ENCODE measurements around the gene CD1E.

The CD1E gene

GRCh38 chr1:158354255-158354654 lies 561 bp downstream of the CD1E start:
- TF ChIP-seq CTCF (IDR thresholded peaks at IDR 0.05) = no peak
- H3K4me3 ChIP-seq = no peak overlapping the region
- no peaks in the 10 kb centered on the region for H3K4me1 ChIP-seq
- H3K27ac ChIP-seq = no peak overlapping the region
- no peaks in the 10 kb centered on the region for H3K9me3 ChIP-seq
- H3K27me3 ChIP-seq = no peaks in the 10 kb centered on the region
- intact Hi-C loops (cut with DNase I; ENCODE audit: low total_unique reads) = no loop called here
- no peaks in the 10 kb centered on the region for H3K36me3 ChIP-seq
- DNase-seq = no peak

GRCh38 chr1:158355773-158356285 lies 2.1 kb downstream of the CD1E start:
- intact Hi-C loops (cut with DNase I; ENCODE audit: low total_unique reads) = no loop called here
- H3K27ac ChIP-seq = no peak overlapping the region
- DNase-seq = no peak
- H3K36me3 ChIP-seq = no peaks in the 10 kb centered on the region
- no peak for TF ChIP-seq CTCF (IDR thresholded peaks at IDR 0.05)
- H3K27me3 ChIP-seq = no peaks in the 10 kb centered on the region
- no peaks in the 10 kb centered on the region for H3K9me3 ChIP-seq
- H3K4me1 ChIP-seq = no peaks in the 10 kb centered on the region
- H3K4me3 ChIP-seq = no peak overlapping the region

- Histone ChIP-seq H3K4me1 (no peaks in the 10 kb centered on the region), H3K9me3 (no peaks in the 10 kb centered on the region), H3K36me3 (no peaks in the 10 kb centered on the region), H3K27ac (no peak overlapping the region), H3K4me3 (no peak overlapping the region), H3K27me3 (no peaks in the 10 kb centered on the region)
- no peak for TF ChIP-seq CTCF (IDR thresholded peaks at IDR 0.05)
- intact Hi-C loops (cut with DNase I; ENCODE audit: low total_unique reads) = no loop called here
- DNase-seq = no peak
Observed at GRCh38 chr1:158356616-158357015, 2.9 kb downstream of the CD1E start.

GRCh38 chr1:158357441-158357840 lies 3.7 kb downstream of the CD1E start:
- no peak for DNase-seq
- intact Hi-C loops (cut with DNase I; ENCODE audit: low total_unique reads) = no loop called here
- no peaks in the 10 kb centered on the region for H3K4me1 ChIP-seq
- no peaks in the 10 kb centered on the region for H3K27me3 ChIP-seq
- no peaks in the 10 kb centered on the region for H3K36me3 ChIP-seq
- H3K9me3 ChIP-seq = no peaks in the 10 kb centered on the region
- no peak for TF ChIP-seq CTCF (IDR thresholded peaks at IDR 0.05)
- no peak overlapping the region for H3K4me3 ChIP-seq
- H3K27ac ChIP-seq = no peak overlapping the region

- intact Hi-C loops (cut with DNase I; ENCODE audit: low total_unique reads) = no loop called here
- Histone ChIP-seq H3K27ac (no peak overlapping the region), H3K27me3 (no peaks in the 10 kb centered on the region), H3K4me1 (no peaks in the 10 kb centered on the region), H3K4me3 (no peak overlapping the region), H3K9me3 (no peaks in the 10 kb centered on the region), H3K36me3 (no peaks in the 10 kb centered on the region)
- DNase-seq = no peak
- no peak for TF ChIP-seq CTCF (IDR thresholded peaks at IDR 0.05)
Observed at GRCh38 chr1:158362482-158362881, 8.8 kb downstream of the CD1E start.

DNA sequence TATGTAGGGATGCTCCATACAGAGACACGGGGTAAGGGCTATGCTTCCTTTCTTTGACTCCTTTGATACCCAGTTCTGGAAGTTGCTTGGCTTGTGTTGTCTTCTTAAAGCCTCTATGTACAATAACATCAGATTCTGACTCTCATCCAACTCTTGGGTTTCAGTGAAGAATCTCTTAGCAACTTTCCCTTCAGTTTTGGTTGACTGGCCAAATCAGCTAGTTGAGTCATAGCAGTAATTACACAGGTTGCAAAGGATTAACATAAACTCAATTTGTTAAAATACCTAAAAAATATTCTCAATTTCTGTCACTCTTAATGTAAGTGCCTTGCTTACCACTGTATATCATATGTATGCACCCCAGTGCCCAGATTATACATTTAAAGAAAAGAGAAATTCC lies 9.2 kb downstream of the CD1E start:
- intact Hi-C loops (cut with DNase I; ENCODE audit: low total_unique reads) = no loop called here
- no peak for TF ChIP-seq CTCF (IDR thresholded peaks at IDR 0.05)
- Histone ChIP-seq H3K36me3 (no peaks in the 10 kb centered on the region), H3K4me3 (no peak overlapping the region), H3K27ac (no peak overlapping the region), H3K9me3 (no peaks in the 10 kb centered on the region), H3K27me3 (no peaks in the 10 kb centered on the region), H3K4me1 (no peaks in the 10 kb centered on the region)
- DNase-seq = no peak

All from tibial artery (tissue), 4 donors.